DOHH2 (cell line): ENCODE data around the gene CDH4.

Experiments
- CTCF ChIP-seq: fragments of 200-600 bp; sonication (generic); IDR thresholded peaks from one replicate; pipeline ENCODE4 v1.5.1; 2014; ENCODE audit warnings: antibody characterized with exemption, mild to moderate bottlenecking, low read depth, low read length; ENCODE audit not compliant: poor library complexity, severe bottlenecking
- EZH2phosphoT487 ChIP-seq: fragments of 200-600 bp; sonication (generic); IDR thresholded peaks from 2 replicates; pipeline ENCODE4 v1.6.1; 2017; ENCODE audit warnings: borderline replicate concordance, mild to moderate bottlenecking, antibody characterized with exemption, low read length, moderate library complexity, mixed read lengths

GRCh38 chr20:61596687-61597330 is 344.7 kb downstream of the CDH4 start:
- TF ChIP-seq CTCF (no peak), EZH2phosphoT487 (no peak)
